Caki2 (cell line): Measurements from ENCODE around the gene HAVCR1. TPM values are rescaled to one million over a fixed set of nuclear protein-coding genes. Genes with fewer than 3 reads are reported as not detected.
"Not testable (repeated sequence)": the region's sequence is repeated elsewhere in the genome, so short reads cannot be mapped to it uniquely, and the experiment has no call there.

Experiments used
- DNase-seq: peaks from one replicate; pipeline ENCODE4 v3.0.0-alpha.2; 2015; ENCODE audit warnings: low read depth
- in situ Hi-C: cut with HindIII; loops from 2 replicates; pipeline ENCODE4 v1.10.0; 2016; ENCODE audit warnings: low sequenced_read_pairs, low pct_unique_long_range_greater_than_20kb, mixed read lengths
- total RNA-seq: library from RNA; depleted of rRNA; stranded (reverse); fragments of >200 nt; shearing (Covaris generic); gene quantifications from 2 replicates; pipeline ENCODE4 v1.2.3, GENCODE V29; 2014; ENCODE audit warnings: low replicate concordance; rRNA removed

The HAVCR1 gene
- total RNA-seq, 1 experiment from 2014 or later = 62.9 TPM

GRCh38 chr5:157022024-157022423 is 36.9 kb downstream of the HAVCR1 start:
- no peak for DNase-seq
- in situ Hi-C loops = no loop called here

DNA sequence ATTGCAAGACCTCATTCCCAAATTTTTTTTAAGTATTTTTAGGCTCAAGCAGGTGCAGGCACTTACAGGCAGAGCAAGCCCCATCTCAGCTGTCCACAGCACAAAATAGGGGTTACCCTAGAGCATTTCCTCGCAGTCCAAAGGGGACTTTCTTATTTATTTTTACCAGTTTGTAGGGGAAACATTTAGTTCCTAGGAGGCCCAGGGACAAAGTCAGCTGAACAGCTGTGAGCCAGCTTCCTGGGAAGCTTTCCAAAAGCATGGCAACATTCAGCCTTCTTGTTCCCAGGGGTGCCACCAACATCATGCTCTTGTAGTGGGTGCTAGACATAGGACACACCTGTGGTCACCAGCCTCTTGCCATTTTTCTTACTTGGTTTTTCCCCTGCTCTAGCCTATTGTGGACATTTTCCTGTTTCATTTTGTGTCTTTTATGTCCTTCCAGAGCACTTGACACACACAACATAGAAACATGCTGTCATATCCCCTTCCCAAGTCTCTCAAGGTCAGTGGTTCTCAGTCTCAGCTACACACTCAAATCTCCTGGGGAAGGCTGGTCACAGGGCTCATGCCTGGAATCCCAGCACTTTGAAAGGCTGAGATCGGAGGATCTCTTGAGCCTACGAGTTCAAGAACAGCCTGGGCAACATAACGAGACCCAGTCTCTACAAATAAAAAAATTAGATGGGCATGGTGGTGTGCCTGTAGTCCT is 38.2 kb downstream of the HAVCR1 start:
- no peak for DNase-seq
- in situ Hi-C loops = no loop called here

DNA sequence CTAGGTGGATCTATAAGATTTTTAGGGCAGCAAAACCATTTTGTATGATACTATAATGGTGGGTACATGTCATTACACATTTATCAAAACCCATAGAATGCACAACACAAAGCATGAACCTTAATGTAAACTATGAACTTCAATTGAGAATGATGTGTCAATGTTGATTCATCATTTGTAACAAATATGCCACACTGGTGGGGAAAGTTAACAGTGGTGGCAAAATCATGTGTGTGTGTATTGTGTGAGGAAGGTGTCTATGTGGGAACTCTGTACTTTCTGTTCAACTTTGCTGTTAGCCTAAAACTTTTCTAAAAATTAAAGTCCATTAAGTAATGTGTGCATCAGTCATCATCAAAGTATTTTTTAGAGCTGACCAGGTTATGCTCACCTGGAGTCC is 38.9 kb downstream of the HAVCR1 start:
- no peak for DNase-seq
- in situ Hi-C loops = no loop called here

- DNase-seq, in situ Hi-C loops: not testable (repeated sequence)
Measured at GRCh38 chr5:157014143-157014542, 44.8 kb downstream of the HAVCR1 start.

- in situ Hi-C loops = no loop called here
Measured at GRCh38 chr5:157006262-157006661, 52.7 kb downstream of the HAVCR1 start.

GRCh38 chr5:157004893-157005551 is 53.9 kb downstream of the HAVCR1 start:
- in situ Hi-C loops = no loop called here
- peak; percentile 46 for DNase-seq

More at GRCh38 chr5:157006262-157006661, 52.7 kb downstream of the HAVCR1 start:
- DNase-seq = no peak

GRCh38 chr5:156991714-156992113 is 67.2 kb downstream of the HAVCR1 start:
- peak; percentile 94 for DNase-seq
- in situ Hi-C loops = no loop called here

DNA sequence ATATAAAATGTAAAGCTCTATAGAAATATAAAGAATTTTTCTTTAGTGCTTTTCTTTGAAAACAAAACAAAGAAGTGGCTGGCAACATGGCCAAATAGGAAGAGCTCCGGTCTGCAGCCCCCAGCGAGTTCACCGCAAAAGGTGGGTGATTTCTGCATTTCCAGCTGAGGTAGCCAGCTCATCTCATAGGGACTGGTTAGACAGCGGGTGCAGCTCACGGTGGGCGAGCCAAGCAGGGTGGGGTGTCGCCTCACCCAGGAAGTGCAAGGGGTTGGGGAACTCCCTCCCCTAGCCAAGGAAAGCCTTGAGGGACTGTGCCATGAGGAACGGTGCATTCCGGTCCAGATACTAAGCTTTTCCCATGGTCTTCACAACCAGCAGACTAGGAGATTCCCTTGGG is 74.9 kb downstream of the HAVCR1 start:
- no peak for DNase-seq
- in situ Hi-C loops = no loop called here

DNA sequence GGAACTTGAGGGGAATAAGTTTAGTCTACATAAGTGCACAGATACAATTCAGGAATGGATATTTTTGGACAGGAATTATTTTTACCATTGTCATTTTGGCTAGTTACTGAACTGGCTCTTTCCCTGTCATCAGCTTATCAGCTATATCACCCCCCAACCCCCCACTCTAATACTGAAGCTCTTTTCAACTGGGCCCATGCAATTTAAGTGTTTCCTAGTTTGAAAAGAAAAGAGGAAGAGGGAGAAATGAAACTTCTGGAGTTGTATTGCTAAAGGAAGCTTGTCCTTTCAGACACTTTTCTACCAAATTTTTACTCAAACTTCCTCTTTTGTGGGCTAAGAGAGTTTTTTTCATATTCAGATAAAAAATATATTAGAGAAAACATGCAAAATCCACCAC is 77.4 kb downstream of the HAVCR1 start:
- no peak for DNase-seq
- in situ Hi-C loops = no loop called here

Other genes with a start within 250 kb of the HAVCR1 start
- gene PPP1R2B, start 208.8 kb downstream of the HAVCR1 start, total RNA-seq = not detected in 2 replicates
- 0.87 and 3.5 TPM in 2 replicates for gene TIMD4, start 95.9 kb downstream of the HAVCR1 start, total RNA-seq
- not detected in 2 replicates for gene HAVCR2, start 49.9 kb upstream of the HAVCR1 start, total RNA-seq
- gene MED7, start 83.7 kb upstream of the HAVCR1 start, total RNA-seq = 12.8 and 20.4 TPM in 2 replicates
- gene GARIN3, start 107.1 kb upstream of the HAVCR1 start, total RNA-seq = not detected in 2 replicates
- not detected in 2 replicates for gene ITK, start 121.7 kb upstream of the HAVCR1 start, total RNA-seq
- gene CYFIP2, start 207.0 kb upstream of the HAVCR1 start, total RNA-seq = 25.3 and 40.4 TPM in 2 replicates